Endothelial cell of umbilical vein (primary cell): ENCODE measurements around the gene SNRNP27. TPM values are rescaled to one million over a fixed set of nuclear protein-coding genes. Genes with fewer than 3 reads are reported as not detected.
"Not testable (repeated sequence)": the region's sequence is repeated elsewhere in the genome, so short reads cannot be mapped to it uniquely, and the experiment has no call there.

Experiments used
- BruUV-seq: library from RNA; stranded (reverse); fragments of 400-500 nt; replicated peaks from 2 replicates; lab custom pipeline; 2021; lab: Mats Ljungman, UMichigan
- CTCF ChIA-PET: fragments of 300-600, 350-600 bp; sonication (Branson Sonifier 250); formaldehyde crosslinking; loops from one replicate; lab custom pipeline; 2021; ENCODE audit warnings: antibody characterized with exemption, inconsistent platforms; lab: Charles Lee
- POLR2A ChIA-PET: fragments of 300-600, 350-600 bp; sonication (Branson Sonifier 250); formaldehyde crosslinking; loops from one replicate; lab custom pipeline; 2021; ENCODE audit warnings: antibody characterized with exemption, inconsistent platforms; lab: Charles Lee
- DNase-seq: peaks from one replicate; pipeline ENCODE4 v3.0.0-alpha.2; 2011; ENCODE audit warnings: low read depth, low spot score
- FAIRE-seq: peaks from 2 replicates; lab custom pipeline; 2011; peaks lifted over from hg19 to GRCh38; lab: Jason Lieb, UNC
- H2AFZ ChIP-seq: 2 replicates; pipeline ENCODE4 v1.6.0; 2012; ENCODE audit warnings: low read depth, low read length, control low read depth, inconsistent platforms
- H3K27ac ChIP-seq: 2 replicates; pipeline ENCODE4 v1.5.1; 2011; ENCODE audit warnings: low read depth, mild to moderate bottlenecking, control low read depth, low read length, moderate library complexity; ENCODE audit not compliant: insufficient read depth
- H3K27me3 ChIP-seq, 2 experiments: 2 replicates each; pipeline versions ENCODE4 v1.6.0 to v1.6.1; 2011; ENCODE audit warnings: low read length in 2 of 2, mixed read lengths in 1 of 2; ENCODE audit not compliant: control insufficient read depth in 2 of 2, insufficient read depth in 2 of 2
- H3K36me3 ChIP-seq, 2 experiments: 2 replicates in 1 of 2; 3 replicates in 1 of 2; pipeline ENCODE4 v1.5.1; 2011; ENCODE audit warnings: low read length in 2 of 2, mild to moderate bottlenecking in 1 of 2, moderate library complexity in 1 of 2; ENCODE audit not compliant: control insufficient read depth in 2 of 2, insufficient read depth in 2 of 2; ENCODE audit errors: extremely low read depth in 1 of 2
- H3K4me1 ChIP-seq: 3 replicates; pipeline ENCODE4 v1.5.1; 2011; ENCODE audit warnings: mild to moderate bottlenecking, low read length; ENCODE audit not compliant: control insufficient read depth, insufficient read depth; ENCODE audit errors: extremely low read depth
- H3K4me2 ChIP-seq: 2 replicates; pipeline ENCODE4 v1.6.1; 2011; ENCODE audit warnings: low read length, control low read depth, mixed read lengths; ENCODE audit not compliant: insufficient read depth
- H3K4me3 ChIP-seq, 3 experiments: fragments of 200-600 bp in 1 of 3; sonication (generic), shearing (Covaris generic) in 1 of 3; replicated peaks in 1 of 3; 2 replicates each; pipeline ENCODE4 v1.5.1; 2011 to 2016; ENCODE audit warnings: control low read depth in 3 of 3, low read length in 3 of 3, mild to moderate bottlenecking in 2 of 3, inconsistent platforms in 1 of 3, low read depth in 1 of 3, moderate library complexity in 1 of 3; ENCODE audit not compliant: insufficient read depth in 1 of 3
- H3K79me2 ChIP-seq: 2 replicates; pipeline ENCODE4 v1.6.0; 2012; ENCODE audit warnings: low read length, inconsistent platforms; ENCODE audit not compliant: control insufficient read depth, insufficient read depth
- H3K9ac ChIP-seq: replicated peaks from 2 replicates; pipeline ENCODE3; 2011; ENCODE audit warnings: low read length, control low read depth; ENCODE audit not compliant: insufficient read depth; ENCODE audit errors: extremely low read depth
- H3K9me1 ChIP-seq: replicated peaks from 3 replicates; pipeline ENCODE4 v1.6.0; 2011; ENCODE audit warnings: mild to moderate bottlenecking, low read length; ENCODE audit not compliant: control insufficient read depth, insufficient read depth; ENCODE audit errors: extremely low read depth
- H3K9me3 ChIP-seq: replicated peaks from 2 replicates; pipeline ENCODE4 v1.5.1; 2012; ENCODE audit warnings: low read length, inconsistent platforms; ENCODE audit not compliant: control insufficient read depth, insufficient read depth
- H4K20me1 ChIP-seq: replicated peaks from 2 replicates; pipeline ENCODE3; 2011; ENCODE audit warnings: mild to moderate bottlenecking, low read length; ENCODE audit not compliant: control insufficient read depth, insufficient read depth; ENCODE audit errors: extremely low read depth
- CTCF ChIP-seq, 2 donors: IDR thresholded peaks; 1 replicate in 1 of 2; 2 replicates in 1 of 2; pipeline ENCODE4 v1.5.1; 2011; ENCODE audit warnings: low read length in 2 of 2, mild to moderate bottlenecking in 2 of 2, moderate library complexity in 2 of 2, control low read depth in 1 of 2, inconsistent platforms in 1 of 2, low read depth in 1 of 2; ENCODE audit not compliant: insufficient read depth in 1 of 2; ENCODE audit errors: extremely low read depth in 1 of 2
- EZH2 ChIP-seq: IDR thresholded peaks from 2 replicates; pipeline ENCODE4 v1.6.1; 2012; ENCODE audit warnings: borderline replicate concordance, low read depth, mild to moderate bottlenecking, moderate library complexity, low read length, inconsistent platforms; ENCODE audit not compliant: severe bottlenecking
- FOS ChIP-seq: IDR thresholded peaks from 2 replicates; pipeline ENCODE4 v1.6.1; 2011; ENCODE audit warnings: mild to moderate bottlenecking, low read length, moderate library complexity, borderline replicate concordance; ENCODE audit not compliant: insufficient read depth
- GATA2 ChIP-seq: IDR thresholded peaks from 2 replicates; pipeline ENCODE4 v1.7.0; 2011; ENCODE audit warnings: low read depth, mild to moderate bottlenecking, moderate library complexity, mixed read lengths, low read length; ENCODE audit not compliant: insufficient read length, insufficient read depth
- JUN ChIP-seq: IDR thresholded peaks from 2 replicates; pipeline ENCODE4 v1.6.1; 2011; ENCODE audit warnings: borderline replicate concordance, low read depth; ENCODE audit not compliant: insufficient read length, insufficient read depth
- MAX ChIP-seq: IDR thresholded peaks from 2 replicates; pipeline ENCODE4 v1.6.1; 2011; ENCODE audit not compliant: insufficient read depth, insufficient read length
- MYC ChIP-seq: IDR thresholded peaks from one replicate; pipeline ENCODE4 v1.6.1; 2011; ENCODE audit warnings: mild to moderate bottlenecking, low read depth, low read length
- POLR2A ChIP-seq: IDR thresholded peaks from 2 replicates; pipeline ENCODE4 v1.6.1; 2012; ENCODE audit warnings: low read depth, mild to moderate bottlenecking, control low read depth, low read length
- POLR2AphosphoS5 ChIP-seq: IDR thresholded peaks from 2 replicates; pipeline ENCODE4 v1.6.1; 2012; ENCODE audit warnings: low read depth, mild to moderate bottlenecking, control low read depth, low read length, moderate library complexity; ENCODE audit not compliant: insufficient read depth
- dilution Hi-C: fragments of 300-500 bp; cut with MboI; formaldehyde crosslinking; loops from one replicate; pipeline ENCODE4 v1.15.0; 2019; ENCODE audit warnings: low sequenced_read_pairs; ENCODE audit not compliant: extremely low pct_ligation_motif_present
- intact Hi-C: fragments of 100-400 bp; cut with micrococcal nuclease; formaldehyde crosslinking; loops from one replicate; pipeline ENCODE4 v1.10.0; 2022
- polyA plus RNA-seq, 4 experiments: library from polyadenylated mRNA; depleted of rRNA in 3 of 4; stranded (reverse) in 3 of 4; unstranded in 1 of 4; fragments of >200 nt; gene quantifications; 2 replicates each; pipeline versions ENCODE4 v1.2.1 to v1.2.3, GENCODE V29; 2011 to 2012; ENCODE audit warnings: missing spikeins in 1 of 4
- total RNA-seq: library from RNA; stranded (reverse); gene quantifications from 2 replicates; pipeline ENCODE4 v1.2.3, GENCODE V29; 2021

The SNRNP27 gene
- total and polyA plus RNA-seq, 2 donors (not counting 3 experiments of a cell fraction or from before 2014, with no cell fraction given) = 12.7 to 50.6 TPM

DNA sequence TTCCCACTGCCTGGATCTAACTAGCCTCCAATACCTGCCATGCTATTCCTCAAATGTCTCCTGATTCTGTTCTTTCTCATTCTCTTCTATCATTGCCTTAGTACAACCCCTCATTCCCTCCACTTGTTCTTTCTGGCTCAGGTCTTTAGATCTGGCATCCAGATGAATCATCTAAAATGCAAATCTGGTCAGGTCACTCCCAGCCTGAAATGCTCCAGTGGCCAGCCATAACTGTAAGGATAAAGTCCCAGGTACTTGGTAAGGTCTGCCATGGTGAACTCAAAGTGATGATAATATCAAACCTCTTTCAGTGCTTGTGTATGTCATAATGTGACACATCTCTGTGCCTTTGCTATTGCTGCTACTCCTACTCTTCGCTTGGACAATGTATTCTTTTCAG, 2.9 kb upstream of the SNRNP27 start:
- Histone ChIP-seq H3K4me3 (no peak overlapping the region), H3K9me3 (no peaks in the 10 kb centered on the region), H3K9ac (no peak overlapping the region), H3K4me1 (peaks cover 10% of the 10 kb centered on the region), H4K20me1 (no peaks in the 10 kb centered on the region), H3K9me1 (no peaks in the 10 kb centered on the region), H3K27me3 (no peaks in the 10 kb centered on the region), H3K36me3 (no peaks in the 10 kb centered on the region), H3K27ac (no peak overlapping the region), H3K79me2 (peaks cover 16% of the 10 kb centered on the region), H2AFZ (no peak overlapping the region), H3K4me2 (no peak overlapping the region)
- BruUV-seq = no TSS peak
- intact Hi-C loops (no loop called here), dilution Hi-C loops (no loop called here)
- DNase-seq (no peak), FAIRE-seq (no peak)
- ChIA-PET POLR2A (no interaction called here), CTCF (interaction anchor here (6.1 kb wide), 1 partner anchor 165 kb away, joined by 103 read pairs; no protein-coding TSS in a partner anchor)
- no peak for TF ChIP-seq EZH2
- TF ChIP-seq MYC = no peak
- no peak for TF ChIP-seq JUN
- TF ChIP-seq POLR2AphosphoS5 = no peak
- no peak for TF ChIP-seq GATA2
- TF ChIP-seq FOS = no peak
- no peak for TF ChIP-seq MAX
- TF ChIP-seq CTCF (IDR thresholded peaks at IDR 0.05; ENCODE audit: extremely low read depth in 1 of 2, insufficient read depth in 1 of 2, low read depth in 1 of 2, low read length in 2 of 2) = no peak
- no peak for TF ChIP-seq POLR2A

GRCh38 chr2:69892838-69893424, 825 bp upstream of the SNRNP27 start:
- CTCF ChIA-PET = interaction anchor here (1.0 to 6.1 kb wide), 4 partner anchors 20 to 167 kb away, joined by 3 to 103 read pairs (median 4); no protein-coding TSS in a partner anchor
- FAIRE-seq = peak; percentile 46
- H3K9me1 ChIP-seq, H4K20me1 ChIP-seq, H3K4me3 ChIP-seq, DNase-seq, H3K9me3 ChIP-seq, H3K4me1 ChIP-seq, H3K9ac ChIP-seq, H3K36me3 ChIP-seq, BruUV-seq, H3K27ac ChIP-seq, H3K27me3 ChIP-seq, POLR2A ChIA-PET, dilution Hi-C loops: not testable (repeated sequence)
- peak overlapping the region; percentile 97 for H2AFZ ChIP-seq
- H3K79me2 ChIP-seq = peaks cover 16% of the 10 kb centered on the region
- peak overlapping the region; percentile 98 for H3K4me2 ChIP-seq
- intact Hi-C loops = loop anchor here (1.0 kb wide), 1 partner anchor 169 kb away; no protein-coding TSS in a partner anchor
